Activated naive CD8-positive, alpha-beta T cell treated with anti-CD3 and anti-CD28 coated beads, Interleukin-2, amount 50 U/mL, for 24 hours (primary cell): ENCODE results near the gene ISOC2.
A peak's percentile ranks its signal among the peaks of the same experiment; 100 is the strongest.
"Not testable (repeated sequence)": the region's sequence is repeated elsewhere in the genome, so short reads cannot be mapped to it uniquely, and the experiment has no call there.

ENCODE experiments used
- ATAC-seq: fragments of 150-1000 bp; cut with Tn5 transposase; one replicate; pipeline ENCODE4 v1.10.0; 2021
- DNase-seq: peaks from one replicate; pipeline ENCODE4 v3.0.0; 2021
- H3K27ac Mint-ChIP-seq: one replicate; pipeline ENCODE4 v1.8.0; 2021; ENCODE audit warnings: mild to moderate bottlenecking, mixed read lengths
- H3K27me3 Mint-ChIP-seq: one replicate; pipeline ENCODE4 v1.8.0; 2021; ENCODE audit warnings: mixed read lengths
- H3K36me3 Mint-ChIP-seq: one replicate; pipeline ENCODE4 v1.8.0; 2021; ENCODE audit warnings: low read depth, mixed read lengths
- H3K4me1 Mint-ChIP-seq: one replicate; pipeline ENCODE4 v1.8.0; 2021; ENCODE audit warnings: mixed read lengths
- H3K4me3 Mint-ChIP-seq: one replicate; pipeline ENCODE4 v1.8.0; 2021; ENCODE audit warnings: mild to moderate bottlenecking, moderate library complexity, mixed read lengths
- H3K9me3 Mint-ChIP-seq: one replicate; pipeline ENCODE4 v1.8.0; 2021; ENCODE audit warnings: mixed read lengths

Gene ISOC2

GRCh38 chr19:55407800-55408532 is 53.5 kb downstream of the ISOC2 start:
- H3K27me3 Mint-ChIP-seq = no peaks in the 10 kb centered on the region

GRCh38 chr19:55407550-55407799 is 54.0 kb downstream of the ISOC2 start, which contains the start of gene UBE2S:
TSS of gene UBE2S (minus strand) at chr19:55407788. CDS start at chr19:55407589, 199 bp downstream.
- H3K36me3 Mint-ChIP-seq = peaks cover 39% of the 10 kb centered on the region
- peaks cover 42% of the 10 kb centered on the region for H3K4me1 Mint-ChIP-seq
- not testable (repeated sequence) for H3K27me3 Mint-ChIP-seq, DNase-seq, ATAC-seq
- H3K27ac Mint-ChIP-seq = peak within 1 kb of the TSS; percentile 98
- peaks cover 11% of the 10 kb centered on the region for H3K9me3 Mint-ChIP-seq
- H3K4me3 Mint-ChIP-seq = peak within 1 kb of the TSS; percentile 92

More at GRCh38 chr19:55407800-55408532, 53.5 kb downstream of the ISOC2 start:
- ATAC-seq (peak; percentile 96), DNase-seq (peak; percentile 96)
- Mint-ChIP-seq H3K27ac (peak overlapping the region; percentile 98), H3K9me3 (peaks cover 11% of the 10 kb centered on the region), H3K4me1 (peaks cover 40% of the 10 kb centered on the region), H3K4me3 (peak overlapping the region; percentile 92), H3K36me3 (peaks cover 34% of the 10 kb centered on the region)

- no peaks in the 10 kb centered on the region for H3K27me3 Mint-ChIP-seq
- peaks cover 44% of the 10 kb centered on the region for H3K36me3 Mint-ChIP-seq
- H3K9me3 Mint-ChIP-seq = peaks cover 11% of the 10 kb centered on the region
- peak; percentile 32 for DNase-seq
- H3K4me3 Mint-ChIP-seq = peak overlapping the region; percentile 92
- ATAC-seq = no peak
- H3K4me1 Mint-ChIP-seq = peaks cover 42% of the 10 kb centered on the region
- H3K27ac Mint-ChIP-seq = peak overlapping the region; percentile 86
Measured at GRCh38 chr19:55406826-55407549, 54.5 kb downstream of the ISOC2 start.

DNA sequence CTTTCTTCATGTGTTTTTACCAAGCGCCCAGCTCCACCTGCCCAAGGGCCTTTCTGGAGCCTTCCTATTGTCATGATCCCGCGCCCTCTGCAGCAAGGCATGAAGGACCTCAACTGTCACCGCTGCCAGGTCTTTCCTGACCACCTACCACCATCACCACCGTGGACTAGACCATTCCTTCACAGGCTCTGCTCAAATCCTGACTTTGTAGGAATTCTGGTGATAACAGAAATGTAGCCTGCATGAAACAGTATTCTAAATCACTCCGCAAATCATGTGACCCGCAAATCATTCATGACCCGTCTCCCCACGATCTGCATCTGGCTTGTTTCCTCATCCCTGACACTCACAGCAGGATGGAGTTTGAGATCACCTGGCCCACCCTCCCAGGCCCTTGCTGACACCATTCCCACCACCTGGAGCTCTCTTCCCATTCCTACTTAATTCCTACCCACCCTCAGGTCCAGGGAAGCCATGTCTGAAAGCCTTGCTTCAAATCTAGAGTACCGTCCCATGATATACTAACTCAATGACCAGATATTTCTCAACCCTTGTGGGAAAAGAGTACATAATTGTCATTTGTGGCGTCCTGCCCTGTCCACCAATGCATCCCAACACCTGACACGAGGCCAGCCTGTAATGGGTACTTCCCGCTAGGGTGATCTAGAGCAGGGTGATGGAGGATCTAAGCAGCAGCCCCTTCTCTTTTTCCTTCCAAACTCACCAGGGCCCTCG is 55.2 kb downstream of the ISOC2 start:
- ATAC-seq (no peak), DNase-seq (no peak)
- Mint-ChIP-seq H3K4me1 (peaks cover 42% of the 10 kb centered on the region), H3K4me3 (peak overlapping the region; percentile 92), H3K27me3 (no peaks in the 10 kb centered on the region), H3K36me3 (peaks cover 47% of the 10 kb centered on the region), H3K9me3 (peaks cover 11% of the 10 kb centered on the region), H3K27ac (peak overlapping the region; percentile 86)

GRCh38 chr19:55405638-55406037 is 55.8 kb downstream of the ISOC2 start:
- H3K4me1 Mint-ChIP-seq = peaks cover 42% of the 10 kb centered on the region
- peaks cover 52% of the 10 kb centered on the region for H3K36me3 Mint-ChIP-seq
- no peaks in the 10 kb centered on the region for H3K27me3 Mint-ChIP-seq

More at GRCh38 chr19:55405638-55406037, 55.8 kb downstream of the ISOC2 start:
- DNase-seq (no peak), ATAC-seq (no peak)
- peak overlapping the region; percentile 86 for H3K27ac Mint-ChIP-seq
- H3K9me3 Mint-ChIP-seq = peaks cover 11% of the 10 kb centered on the region
- H3K4me3 Mint-ChIP-seq = peak overlapping the region; percentile 92
